SU-DHL-6 (cell line): ENCODE results near the gene RANBP1.

Source experiments
- CTCF ChIP-seq: fragments of 200-600 bp; sonication (generic); IDR thresholded peaks from one replicate; pipeline ENCODE4 v1.5.1; 2017; ENCODE audit warnings: antibody characterized with exemption, mild to moderate bottlenecking, low read length, moderate library complexity; ENCODE audit not compliant: insufficient read depth, poor library complexity, severe bottlenecking
- EZH2phosphoT487 ChIP-seq: fragments of 200-600 bp; sonication (generic), shearing (Covaris generic); conservative IDR thresholded peaks from 2 replicates; pipeline ENCODE4 v1.6.1; 2018; ENCODE audit warnings: mild to moderate bottlenecking, antibody characterized with exemption, low read length, moderate library complexity, mixed read lengths

DNA sequence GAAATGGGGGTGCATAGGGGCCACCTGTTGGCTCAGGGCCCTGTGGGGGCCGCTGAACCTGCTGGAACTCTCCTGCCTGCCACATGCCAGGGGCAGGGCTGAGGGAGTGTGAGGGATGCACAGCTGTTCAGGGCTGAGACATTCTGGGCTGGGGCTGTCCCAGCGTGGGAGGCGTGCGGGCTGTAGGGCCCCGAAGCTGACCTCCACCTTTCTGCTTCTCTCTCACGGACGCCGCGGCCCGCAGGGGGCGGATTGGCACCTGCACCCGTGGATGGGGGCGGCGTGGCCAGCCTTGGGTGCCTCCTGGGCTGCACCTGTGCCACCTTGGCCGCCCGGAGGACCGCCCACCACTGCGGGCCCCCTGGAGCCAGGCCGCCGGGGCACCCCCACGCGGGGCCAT lies 30.9 kb downstream of the RANBP1 start:
- TF ChIP-seq CTCF (no peak), EZH2phosphoT487 (no peak)
